ENCODE results near the gene SOX21.

SOX21 gene

GRCh38 chr13:94679614-94680013 lies 32.7 kb downstream of the SOX21 start:
- DNase-seq (ENCODE audit: low read depth): no peak

GRCh38 chr13:94678845-94679244 lies 33.5 kb downstream of the SOX21 start:
- DNase-seq (ENCODE audit: low read depth): no peak

GRCh38 chr13:94677799-94678198 lies 34.5 kb downstream of the SOX21 start:
- DNase-seq (ENCODE audit: low read depth): no peak

GRCh38 chr13:94674609-94675348 lies 37.6 kb downstream of the SOX21 start:
- DNase-seq (ENCODE audit: low read depth): peak; percentile 38

DNA sequence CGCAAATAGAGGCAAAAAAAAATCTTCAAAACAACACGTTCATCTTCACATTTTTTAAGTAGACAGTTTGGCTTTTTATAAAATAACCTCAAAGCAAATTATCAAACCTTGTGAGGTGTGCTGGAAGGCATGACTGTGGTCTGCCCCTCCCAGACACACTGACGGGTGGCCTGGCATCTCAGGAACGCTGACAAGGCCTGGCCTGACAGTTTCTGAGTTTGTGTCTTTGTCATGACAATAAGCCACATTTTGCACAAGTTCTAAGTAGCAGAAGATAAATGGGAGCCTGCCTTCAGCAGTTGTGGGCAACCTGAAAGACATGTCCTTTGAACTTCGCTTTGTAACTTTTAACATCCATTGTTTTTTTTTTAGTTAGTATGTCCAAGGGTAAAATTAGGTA lies 38.5 kb downstream of the SOX21 start:
- DNase-seq (ENCODE audit: low read depth): no peak

- DNase-seq (ENCODE audit: low read depth): no peak
Measured at GRCh38 chr13:94672400-94672799, 39.9 kb downstream of the SOX21 start.

DNA sequence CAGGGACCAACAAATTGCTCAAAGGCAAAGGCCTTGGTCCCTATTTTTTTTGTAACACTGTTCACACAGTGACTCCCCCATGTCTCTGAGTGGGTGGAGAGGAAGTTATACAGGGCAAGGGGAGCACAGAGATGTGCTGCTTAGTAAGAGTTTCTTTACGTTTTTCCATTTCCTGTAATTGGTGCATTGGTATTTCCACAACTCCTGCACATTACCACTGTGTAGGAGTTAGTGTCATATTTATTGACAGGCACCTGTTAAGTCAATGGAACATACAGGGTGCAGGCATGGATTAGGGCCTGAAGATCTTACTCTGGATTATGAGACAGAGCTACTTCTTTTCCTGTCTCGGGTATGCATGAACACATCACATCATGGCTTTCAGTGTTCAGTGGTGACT lies 45.2 kb downstream of the SOX21 start:
- DNase-seq (ENCODE audit: low read depth): no peak

- DNase-seq (ENCODE audit: low read depth): no peak
Measured at GRCh38 chr13:94666065-94666464, 46.3 kb downstream of the SOX21 start.

GRCh38 chr13:94664889-94665288 lies 47.5 kb downstream of the SOX21 start:
- no peak for DNase-seq (ENCODE audit: low read depth)

DNA sequence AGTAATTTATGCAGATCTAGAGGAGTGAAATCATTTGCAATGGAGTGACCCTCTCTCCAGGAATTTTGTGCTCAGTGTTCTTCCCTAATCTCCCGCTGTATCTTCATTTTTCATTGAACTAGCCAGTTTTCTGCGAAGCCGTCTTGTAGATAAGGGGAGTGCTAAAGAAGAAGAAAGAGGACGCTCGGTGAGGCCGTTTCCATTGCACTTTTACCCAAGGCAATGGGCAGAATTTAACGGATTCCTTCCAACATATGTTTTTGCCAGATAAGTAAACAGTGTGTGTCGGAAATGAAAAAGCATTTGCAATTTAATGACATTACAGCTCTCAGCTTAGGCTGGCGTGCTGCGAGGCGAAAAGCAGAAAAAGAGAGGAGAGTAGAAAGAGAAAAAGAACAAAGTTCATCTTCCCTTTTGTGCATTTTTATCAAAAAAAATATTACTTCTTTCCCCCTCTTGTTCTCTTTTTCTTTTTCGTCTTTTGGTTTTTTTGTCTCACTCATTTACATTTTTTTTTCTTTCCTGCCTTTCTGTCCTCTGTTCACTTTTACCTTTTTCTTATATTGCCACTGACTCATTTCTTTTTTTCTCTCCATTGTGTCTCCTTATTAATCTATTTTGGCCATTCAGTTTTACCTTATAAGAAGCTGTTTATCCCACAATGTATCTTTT lies 49.9 kb downstream of the SOX21 start:
- no peak for DNase-seq (ENCODE audit: low read depth)

GRCh38 chr13:94661406-94661805 lies 50.9 kb downstream of the SOX21 start:
- no peak for DNase-seq (ENCODE audit: low read depth)

DNA sequence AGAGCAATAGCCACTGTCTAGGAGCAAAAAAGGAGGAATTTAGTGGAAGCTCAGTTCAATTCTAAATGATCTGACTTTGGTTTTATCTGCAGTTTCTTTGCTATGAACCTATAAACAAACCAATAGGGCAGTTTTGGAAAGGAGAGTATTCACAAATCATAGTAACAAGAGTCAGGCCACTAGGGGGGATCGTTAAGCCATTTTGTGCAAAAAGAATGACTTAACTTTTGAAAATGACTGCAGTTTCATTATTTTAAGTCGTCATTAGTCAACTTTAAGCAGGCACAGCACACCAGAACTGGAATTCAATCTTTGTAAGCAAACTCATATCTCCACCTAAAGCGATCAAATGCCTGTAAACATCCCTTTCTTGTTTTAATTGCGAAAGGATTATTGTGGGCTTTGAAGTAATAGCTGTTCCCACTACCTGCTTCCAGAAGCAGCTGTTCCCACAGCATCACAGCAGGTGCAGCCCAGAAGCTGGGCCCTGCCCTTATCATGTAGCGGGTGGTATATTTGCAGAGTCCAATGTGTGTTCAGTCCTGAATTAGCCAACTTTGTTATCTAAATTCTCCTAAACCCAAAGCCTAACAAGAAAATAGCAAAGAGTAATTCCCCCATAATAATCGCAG lies 51.5 kb downstream of the SOX21 start:
- no peak for DNase-seq (ENCODE audit: low read depth)
